HUES48 (cell line): ENCODE measurements around the gene COA1.
A peak's percentile ranks its signal among the peaks of the same experiment; 100 is the strongest.
"Not testable (repeated sequence)": the region's sequence is repeated elsewhere in the genome, so short reads cannot be mapped to it uniquely, and the experiment has no call there.

Source experiments
- H3K27ac ChIP-seq: one replicate; pipeline ENCODE4 v1.7.0; 2013; ENCODE audit warnings: low read depth, low read length, inconsistent platforms
- H3K27me3 ChIP-seq: 2 replicates; pipeline ENCODE4 v1.6.1; 2013; ENCODE audit warnings: mild to moderate bottlenecking, low read length; ENCODE audit not compliant: control insufficient read depth, insufficient read depth
- H3K36me3 ChIP-seq: 2 replicates; pipeline ENCODE4 v1.6.1; 2013; ENCODE audit warnings: low read length; ENCODE audit not compliant: control insufficient read depth, insufficient read depth
- H3K4me1 ChIP-seq: 2 replicates; pipeline ENCODE4 v1.6.1; 2013; ENCODE audit warnings: mild to moderate bottlenecking, low read length; ENCODE audit not compliant: control insufficient read depth, insufficient read depth
- H3K4me3 ChIP-seq: 2 replicates; pipeline ENCODE4 v1.5.1; 2013; ENCODE audit warnings: mild to moderate bottlenecking, low read depth, low read length
- H3K9ac ChIP-seq: 2 replicates; pipeline ENCODE4 v1.6.1; 2013; ENCODE audit warnings: mild to moderate bottlenecking, low read depth, low read length, moderate library complexity
- H3K9me3 ChIP-seq: 2 replicates; pipeline ENCODE4 v1.6.1; 2013; ENCODE audit warnings: low read length; ENCODE audit not compliant: control insufficient read depth, insufficient read depth

Gene COA1

GRCh38 chr7:43729214-43729923 is at the start of gene COA1:
Gene COA1 (minus strand): TSS chr7:43729523. CDS start chr7:43648614, 80,909 bp downstream.
- Histone ChIP-seq H3K27ac (peak within 1 kb of the TSS; percentile 79), H3K4me1 (peaks cover 9% of the 10 kb centered on the region), H3K9me3 (no peaks in the 10 kb centered on the region), H3K36me3 (no peaks in the 10 kb centered on the region), H3K4me3 (peak within 1 kb of the TSS; percentile 97), H3K27me3 (no peaks in the 10 kb centered on the region), H3K9ac (peak within 1 kb of the TSS; percentile 87)

GRCh38 chr7:43778293-43779044 is 49.1 kb upstream of the COA1 start:
- H3K27me3 ChIP-seq, H3K27ac ChIP-seq, H3K36me3 ChIP-seq, H3K9me3 ChIP-seq, H3K4me1 ChIP-seq, H3K4me3 ChIP-seq, H3K9ac ChIP-seq: not testable (repeated sequence)

- H3K27me3 ChIP-seq, H3K27ac ChIP-seq, H3K4me1 ChIP-seq, H3K9ac ChIP-seq, H3K4me3 ChIP-seq: not testable (repeated sequence)
- Histone ChIP-seq H3K36me3 (0 out of 2 replicates have a peak, but pooled peaks cover 11% of the 10 kb centered on the region), H3K9me3 (peaks cover 12% of the 10 kb centered on the region; the same call in 1 of the 2 replicates)
These were observed 45.9 kb upstream of the COA1 start for GRCh38 chr7:43775255-43775654.

GRCh38 chr7:43773268-43773667 is 43.9 kb upstream of the COA1 start:
- not testable (repeated sequence) for H3K9me3 ChIP-seq, H3K9ac ChIP-seq, H3K27ac ChIP-seq, H3K4me1 ChIP-seq, H3K4me3 ChIP-seq, H3K27me3 ChIP-seq
- 0 out of 2 replicates have a peak, but pooled peaks cover 11% of the 10 kb centered on the region for H3K36me3 ChIP-seq

- no peak overlapping the region for H3K4me3 ChIP-seq
- H3K4me1 ChIP-seq = peaks cover 9% of the 10 kb centered on the region
- H3K9ac ChIP-seq = no peak overlapping the region
- H3K27me3 ChIP-seq = no peaks in the 10 kb centered on the region
- no peak overlapping the region for H3K27ac ChIP-seq
- 0 out of 2 replicates have a peak, but pooled peaks cover 11% of the 10 kb centered on the region for H3K36me3 ChIP-seq
- 0 out of 2 replicates have a peak, but pooled peaks cover 2% of the 10 kb centered on the region for H3K9me3 ChIP-seq
These were observed 42.2 kb upstream of the COA1 start for GRCh38 chr7:43771573-43771972.

GRCh38 chr7:43771128-43771527 is 41.8 kb upstream of the COA1 start:
- H3K9ac ChIP-seq = no peak overlapping the region
- no peaks in the 10 kb centered on the region for H3K27me3 ChIP-seq
- H3K9me3 ChIP-seq = 0 out of 2 replicates have a peak, but pooled peaks cover 2% of the 10 kb centered on the region
- peaks cover 9% of the 10 kb centered on the region for H3K4me1 ChIP-seq
- no peak overlapping the region for H3K27ac ChIP-seq
- no peak overlapping the region for H3K4me3 ChIP-seq
- H3K36me3 ChIP-seq = 0 out of 2 replicates have a peak, but pooled peaks cover 11% of the 10 kb centered on the region

- Histone ChIP-seq H3K9ac (no peak overlapping the region), H3K27me3 (no peaks in the 10 kb centered on the region), H3K4me3 (no peak overlapping the region), H3K9me3 (0 out of 2 replicates have a peak, but pooled peaks cover 2% of the 10 kb centered on the region), H3K36me3 (0 out of 2 replicates have a peak, but pooled peaks cover 11% of the 10 kb centered on the region), H3K4me1 (peaks cover 9% of the 10 kb centered on the region), H3K27ac (no peak overlapping the region)
These were observed 40.6 kb upstream of the COA1 start for GRCh38 chr7:43769791-43770465.

GRCh38 chr7:43769281-43769680 is 40.0 kb upstream of the COA1 start:
- Histone ChIP-seq H3K4me3 (no peak overlapping the region), H3K27me3 (no peaks in the 10 kb centered on the region), H3K4me1 (peaks cover 15% of the 10 kb centered on the region), H3K36me3 (0 out of 2 replicates have a peak, but pooled peaks cover 11% of the 10 kb centered on the region), H3K27ac (no peak overlapping the region), H3K9me3 (0 out of 2 replicates have a peak, but pooled peaks cover 2% of the 10 kb centered on the region), H3K9ac (no peak overlapping the region)

GRCh38 chr7:43768887-43769272 is 39.6 kb upstream of the COA1 start:
- Histone ChIP-seq H3K9me3 (0 out of 2 replicates have a peak, but pooled peaks cover 2% of the 10 kb centered on the region), H3K27me3 (no peaks in the 10 kb centered on the region), H3K4me1 (peaks cover 19% of the 10 kb centered on the region), H3K36me3 (0 out of 2 replicates have a peak, but pooled peaks cover 11% of the 10 kb centered on the region), H3K4me3 (no peak overlapping the region), H3K27ac (no peak overlapping the region), H3K9ac (no peak overlapping the region)

GRCh38 chr7:43768201-43768886 is 39.0 kb upstream of the COA1 start:
- Histone ChIP-seq H3K4me3 (no peak overlapping the region), H3K27me3 (no peaks in the 10 kb centered on the region), H3K27ac (no peak overlapping the region), H3K4me1 (peaks cover 25% of the 10 kb centered on the region), H3K9ac (no peak overlapping the region), H3K36me3 (0 out of 2 replicates have a peak, but pooled peaks cover 11% of the 10 kb centered on the region), H3K9me3 (0 out of 2 replicates have a peak, but pooled peaks cover 2% of the 10 kb centered on the region)
